OCI-LY3 (cell line): ENCODE results near the gene TESK1.
A peak's percentile ranks its signal among the peaks of the same experiment; 100 is the strongest.

ENCODE experiments used
- H2AFZ ChIP-seq: fragments of 200-600, 300-600 bp; shearing (Covaris generic); 2 replicates; pipeline ENCODE4 v1.6.0; 2014; ENCODE audit warnings: antibody characterized with exemption, low read depth, low read length
- H3K27ac ChIP-seq: fragments of 200-600, 300-600 bp; sonication (generic); 2 replicates; pipeline ENCODE4 v1.5.1; 2014; ENCODE audit warnings: mild to moderate bottlenecking, low read length, moderate library complexity, mixed read lengths
- H3K27me3 ChIP-seq: fragments of 200-600, 300-600 bp; sonication (generic); 2 replicates; pipeline ENCODE4 v1.6.1; 2014; ENCODE audit warnings: low read depth, low read length, mixed read lengths
- H3K36me3 ChIP-seq: fragments of 200-600, 300-600 bp; sonication (generic); replicated peaks from 2 replicates; pipeline ENCODE3; 2014; ENCODE audit warnings: low read depth, low read length, mixed read lengths
- H3K4me1 ChIP-seq: fragments of 300-600, 200-600 bp; sonication (generic); 2 replicates; pipeline ENCODE4 v1.6.1; 2014; ENCODE audit warnings: low read length, mixed read lengths
- H3K4me2 ChIP-seq: fragments of 200-600, 300-600 bp; sonication (generic); 2 replicates; pipeline ENCODE4 v1.6.1; 2014; ENCODE audit warnings: low read length, mixed read lengths
- H3K4me3 ChIP-seq: fragments of 300-600, 200-600 bp; sonication (generic); 2 replicates; pipeline ENCODE4 v1.5.1; 2014; ENCODE audit warnings: antibody characterized with exemption, mild to moderate bottlenecking, low read length, moderate library complexity
- H3K79me2 ChIP-seq: fragments of 300-600, 200-600 bp; shearing (Covaris generic); 2 replicates; pipeline ENCODE4 v1.6.1; 2014; ENCODE audit warnings: mild to moderate bottlenecking, low read length, mixed read lengths
- H3K9ac ChIP-seq: fragments of 300-600, 200-600 bp; shearing (Covaris generic); 2 replicates; pipeline ENCODE4 v1.6.0; 2014; ENCODE audit warnings: mild to moderate bottlenecking, low read length, moderate library complexity
- H3K9me3 ChIP-seq: fragments of 200-600, 300-600 bp; shearing (Covaris generic); 2 replicates; pipeline ENCODE4 v1.6.1; 2014; ENCODE audit warnings: low read length, mixed read lengths; ENCODE audit not compliant: insufficient read depth
- H4K20me1 ChIP-seq: fragments of 200-600, 300-600 bp; sonication (generic); 2 replicates; pipeline ENCODE4 v1.6.1; 2016; ENCODE audit warnings: low read length, mixed read lengths; ENCODE audit not compliant: insufficient read depth
- EZH2phosphoT487 ChIP-seq: fragments of 200-600 bp; shearing (Covaris generic); IDR thresholded peaks from 2 replicates; pipeline ENCODE4 v1.6.1; 2018; ENCODE audit warnings: antibody characterized with exemption, mixed run types, low read depth
- TF ChIP-seq, protein P1 (sequence below): fragments of 200-600, 300-600 bp; sonication (generic); IDR thresholded peaks from 2 replicates; pipeline ENCODE4 v1.5.1; 2014; ENCODE audit warnings: antibody characterized with exemption, low read length, low read depth

The TESK1 gene, protein sequence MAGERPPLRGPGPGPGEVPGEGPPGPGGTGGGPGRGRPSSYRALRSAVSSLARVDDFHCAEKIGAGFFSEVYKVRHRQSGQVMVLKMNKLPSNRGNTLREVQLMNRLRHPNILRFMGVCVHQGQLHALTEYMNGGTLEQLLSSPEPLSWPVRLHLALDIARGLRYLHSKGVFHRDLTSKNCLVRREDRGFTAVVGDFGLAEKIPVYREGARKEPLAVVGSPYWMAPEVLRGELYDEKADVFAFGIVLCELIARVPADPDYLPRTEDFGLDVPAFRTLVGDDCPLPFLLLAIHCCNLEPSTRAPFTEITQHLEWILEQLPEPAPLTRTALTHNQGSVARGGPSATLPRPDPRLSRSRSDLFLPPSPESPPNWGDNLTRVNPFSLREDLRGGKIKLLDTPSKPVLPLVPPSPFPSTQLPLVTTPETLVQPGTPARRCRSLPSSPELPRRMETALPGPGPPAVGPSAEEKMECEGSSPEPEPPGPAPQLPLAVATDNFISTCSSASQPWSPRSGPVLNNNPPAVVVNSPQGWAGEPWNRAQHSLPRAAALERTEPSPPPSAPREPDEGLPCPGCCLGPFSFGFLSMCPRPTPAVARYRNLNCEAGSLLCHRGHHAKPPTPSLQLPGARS

DNA sequence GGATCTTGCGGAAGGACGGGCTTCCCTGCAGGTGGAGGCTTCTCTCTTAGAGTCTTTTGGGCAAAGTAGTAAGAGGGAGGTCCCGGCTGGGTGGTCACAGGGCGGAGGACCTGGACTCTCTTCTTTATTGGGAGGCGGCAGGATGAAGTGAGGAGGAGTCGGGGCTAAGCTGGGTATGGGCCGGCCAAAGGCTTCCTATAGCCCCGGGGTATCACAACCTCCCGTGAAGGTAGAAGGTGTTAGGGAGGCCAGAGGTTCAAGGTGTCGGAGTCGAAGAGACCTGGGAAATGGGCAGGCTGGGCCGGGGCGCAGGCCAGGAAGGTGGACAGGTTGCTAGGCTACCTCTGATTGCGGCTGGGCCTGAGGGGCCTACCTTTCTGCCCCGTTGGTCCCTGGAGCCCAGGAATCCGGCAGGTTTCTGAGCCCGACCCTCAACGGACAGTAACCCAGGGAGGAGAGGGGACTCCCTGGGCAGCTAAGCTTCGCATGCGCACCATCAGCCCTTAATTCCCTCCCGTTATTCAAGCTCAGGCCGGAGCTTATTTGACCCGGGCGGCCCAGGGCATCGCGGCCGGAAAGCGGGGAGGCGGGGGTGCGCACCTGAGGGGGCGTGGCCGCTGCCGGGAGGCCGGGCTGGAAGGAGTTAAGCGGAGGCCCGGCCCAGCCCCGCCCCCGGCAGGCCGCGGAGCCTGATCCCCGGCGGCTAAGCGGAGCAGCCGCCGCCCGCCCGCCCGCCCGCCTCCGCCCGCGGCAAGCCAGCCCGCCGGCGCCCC, at the start of gene TESK1:
TSS of gene TESK1 (plus strand) at position 685 of the 773 bp plus-strand sequence. CDS start 358 bp downstream, outside the sequence.
- Histone ChIP-seq H3K27ac (peak within 1 kb of the TSS; percentile 64), H2AFZ (peak within 1 kb of the TSS; percentile 81; the same call in 1 of the 2 replicates), H3K4me2 (peak within 1 kb of the TSS; percentile 88), H3K9ac (peak within 1 kb of the TSS; percentile 63), H3K4me3 (peak within 1 kb of the TSS; percentile 88), H3K4me1 (peaks cover 18% of the 10 kb centered on the region), H3K9me3 (no peaks in the 10 kb centered on the region), H3K27me3 (no peaks in the 10 kb centered on the region), H4K20me1 (no peaks in the 10 kb centered on the region), H3K79me2 (peaks cover 5% of the 10 kb centered on the region; the same call in 1 of the 2 replicates), H3K36me3 (peaks cover 10% of the 10 kb centered on the region)
- TF ChIP-seq, protein P1, sequence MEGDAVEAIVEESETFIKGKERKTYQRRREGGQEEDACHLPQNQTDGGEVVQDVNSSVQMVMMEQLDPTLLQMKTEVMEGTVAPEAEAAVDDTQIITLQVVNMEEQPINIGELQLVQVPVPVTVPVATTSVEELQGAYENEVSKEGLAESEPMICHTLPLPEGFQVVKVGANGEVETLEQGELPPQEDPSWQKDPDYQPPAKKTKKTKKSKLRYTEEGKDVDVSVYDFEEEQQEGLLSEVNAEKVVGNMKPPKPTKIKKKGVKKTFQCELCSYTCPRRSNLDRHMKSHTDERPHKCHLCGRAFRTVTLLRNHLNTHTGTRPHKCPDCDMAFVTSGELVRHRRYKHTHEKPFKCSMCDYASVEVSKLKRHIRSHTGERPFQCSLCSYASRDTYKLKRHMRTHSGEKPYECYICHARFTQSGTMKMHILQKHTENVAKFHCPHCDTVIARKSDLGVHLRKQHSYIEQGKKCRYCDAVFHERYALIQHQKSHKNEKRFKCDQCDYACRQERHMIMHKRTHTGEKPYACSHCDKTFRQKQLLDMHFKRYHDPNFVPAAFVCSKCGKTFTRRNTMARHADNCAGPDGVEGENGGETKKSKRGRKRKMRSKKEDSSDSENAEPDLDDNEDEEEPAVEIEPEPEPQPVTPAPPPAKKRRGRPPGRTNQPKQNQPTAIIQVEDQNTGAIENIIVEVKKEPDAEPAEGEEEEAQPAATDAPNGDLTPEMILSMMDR = no peak
- no peak for TF ChIP-seq EZH2phosphoT487

DNA sequence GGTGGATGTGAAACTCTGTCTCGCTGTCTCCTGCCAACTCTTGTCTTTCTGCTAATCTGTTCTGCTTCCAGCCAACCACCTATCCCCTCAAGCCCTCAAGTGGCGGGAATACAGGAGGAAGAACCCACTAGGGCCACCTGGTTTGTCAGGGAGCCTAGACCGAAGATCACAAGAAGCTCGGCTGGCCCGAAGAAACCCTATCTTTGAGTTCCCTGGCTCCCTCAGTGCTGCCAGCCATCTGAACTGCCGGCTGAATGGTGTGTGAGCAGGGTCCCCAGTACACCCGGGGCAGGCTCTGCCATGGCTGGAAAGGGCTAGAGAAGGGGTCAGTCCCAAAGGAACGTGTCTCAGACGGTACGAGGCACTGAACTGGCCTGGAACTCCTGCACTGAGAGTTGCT, 49.2 kb upstream of the TESK1 start:
- Histone ChIP-seq H3K79me2 (no peaks in the 10 kb centered on the region), H3K9me3 (no peaks in the 10 kb centered on the region), H3K4me3 (no peak overlapping the region), H3K27ac (no peak overlapping the region), H3K36me3 (no peaks in the 10 kb centered on the region), H3K9ac (no peak overlapping the region), H3K4me2 (no peak overlapping the region), H3K27me3 (no peaks in the 10 kb centered on the region), H3K4me1 (peaks cover 15% of the 10 kb centered on the region), H2AFZ (no peak overlapping the region), H4K20me1 (no peaks in the 10 kb centered on the region)
- TF ChIP-seq EZH2phosphoT487 = no peak
- TF ChIP-seq, protein P1 = no peak

DNA sequence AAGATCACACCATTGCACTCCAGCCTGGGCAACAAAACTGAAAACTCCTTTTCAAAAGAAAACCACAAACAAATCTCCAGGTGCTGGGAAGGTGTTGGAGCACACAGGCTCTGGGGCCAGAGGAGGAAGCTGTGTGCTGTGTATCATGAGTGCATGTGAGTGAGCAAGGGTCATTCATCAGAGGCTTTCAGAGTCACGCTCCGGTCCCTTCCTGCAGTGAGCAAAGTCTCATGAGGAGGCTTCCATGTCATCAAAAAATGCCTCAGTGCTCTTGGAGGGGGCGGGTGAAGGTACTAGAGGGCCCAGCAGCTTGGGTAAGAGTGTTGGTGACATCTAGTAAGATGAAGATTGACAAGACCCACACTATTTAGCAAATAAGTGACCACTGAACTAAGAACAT, 48.3 kb upstream of the TESK1 start:
- H3K27ac ChIP-seq = no peak overlapping the region
- peaks cover 15% of the 10 kb centered on the region for H3K4me1 ChIP-seq
- H3K4me2 ChIP-seq = no peak overlapping the region
- no peaks in the 10 kb centered on the region for H3K27me3 ChIP-seq
- H3K36me3 ChIP-seq = no peaks in the 10 kb centered on the region
- no peaks in the 10 kb centered on the region for H3K79me2 ChIP-seq
- no peaks in the 10 kb centered on the region for H4K20me1 ChIP-seq
- H3K4me3 ChIP-seq = no peak overlapping the region
- TF ChIP-seq, protein P1 = no peak
- no peak for TF ChIP-seq EZH2phosphoT487
- H3K9ac ChIP-seq = no peak overlapping the region
- no peaks in the 10 kb centered on the region for H3K9me3 ChIP-seq
- no peak overlapping the region for H2AFZ ChIP-seq

DNA sequence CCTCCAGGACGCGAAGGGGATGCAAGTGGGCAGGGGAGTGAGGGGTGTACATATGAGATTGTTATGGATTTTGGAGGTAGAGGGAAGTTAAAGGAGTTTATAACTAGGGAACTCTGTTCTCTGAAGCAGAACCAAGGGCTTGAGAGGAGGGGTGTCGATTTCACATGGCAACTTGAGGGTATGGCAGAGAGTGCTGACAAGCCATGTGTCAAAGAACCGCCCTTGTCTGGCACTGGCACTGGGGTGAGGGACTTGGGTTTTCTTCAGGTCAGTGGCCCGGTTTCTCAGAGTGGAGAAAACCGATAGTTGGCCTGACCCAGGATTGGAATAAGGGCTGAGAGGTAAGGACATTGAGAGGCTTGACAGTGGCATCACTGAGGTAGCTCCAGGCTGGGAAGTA, 47.7 kb upstream of the TESK1 start:
- Histone ChIP-seq H4K20me1 (no peaks in the 10 kb centered on the region), H3K36me3 (no peaks in the 10 kb centered on the region), H3K4me1 (peaks cover 15% of the 10 kb centered on the region), H3K27me3 (no peaks in the 10 kb centered on the region), H3K9me3 (no peaks in the 10 kb centered on the region), H3K4me2 (no peak overlapping the region), H3K4me3 (no peak overlapping the region), H2AFZ (no peak overlapping the region), H3K79me2 (no peaks in the 10 kb centered on the region), H3K9ac (no peak overlapping the region), H3K27ac (no peak overlapping the region)
- TF ChIP-seq, protein P1 = no peak
- no peak for TF ChIP-seq EZH2phosphoT487
